Tongue (tissue), 3 donors: ENCODE measurements around the gene PDE6G. TPM values are rescaled to one million over a fixed set of nuclear protein-coding genes. Genes with fewer than 3 reads are reported as not detected.
"Not testable (repeated sequence)": the region's sequence is repeated elsewhere in the genome, so short reads cannot be mapped to it uniquely, and the experiment has no call there.

Experiments used
- DNase-seq: peaks from one replicate; pipeline ENCODE4 v3.0.0-alpha.2; 2015
- small RNA-seq: library from RNA; depleted of rRNA; stranded (forward); fragments of <200 nt; gene quantifications from one replicate; pipeline ENCODE3, GENCODE V24; 2014; ENCODE audit warnings: low replicate concordance
- total RNA-seq: library from RNA; depleted of rRNA; stranded (reverse); fragments of >200 nt; gene quantifications from one replicate; pipeline ENCODE4 v1.2.3, GENCODE V29; 2014

The PDE6G gene
- total RNA-seq, 1 donor from 2014 or later: not detected

DNA sequence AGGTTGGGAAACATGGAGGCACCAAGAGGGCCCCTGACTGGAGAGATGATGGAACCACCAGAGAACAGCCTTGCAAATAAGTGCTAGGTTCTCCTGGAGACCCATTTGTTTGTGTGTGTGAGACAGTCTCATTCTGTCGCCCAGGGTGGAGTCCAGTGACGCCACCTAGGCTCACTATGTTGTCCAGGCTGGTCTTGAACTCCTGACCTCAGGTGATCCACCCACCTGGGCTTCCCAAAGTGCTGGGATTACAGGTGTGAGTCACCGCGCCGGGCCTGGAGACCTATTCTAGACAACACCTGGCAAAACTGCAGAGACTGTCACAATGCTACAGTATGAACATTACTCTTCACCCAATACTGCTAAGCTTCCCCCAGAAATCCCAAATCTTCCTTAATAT lies 20.9 kb downstream of the PDE6G start:
- no peak for DNase-seq

DNA sequence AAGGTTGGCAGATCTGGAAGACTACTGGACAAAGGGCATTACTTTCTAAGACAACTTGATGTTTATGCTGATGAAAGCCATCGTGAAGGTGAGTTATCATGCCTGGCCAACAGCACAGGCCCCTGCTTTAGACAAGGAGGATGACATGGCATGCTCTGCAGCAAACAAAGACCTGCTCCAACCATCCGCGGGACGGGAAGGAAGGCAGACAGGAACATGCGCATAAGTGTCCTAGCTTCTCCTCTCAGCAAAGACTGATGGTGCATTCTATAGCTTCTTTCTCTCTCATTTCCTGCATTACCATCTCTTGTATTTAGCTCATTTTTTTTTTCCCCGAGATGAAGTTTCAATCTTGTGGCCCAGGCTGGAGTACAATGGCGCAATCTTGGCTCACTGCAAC lies 24.9 kb downstream of the PDE6G start:
- DNase-seq: no peak

DNA sequence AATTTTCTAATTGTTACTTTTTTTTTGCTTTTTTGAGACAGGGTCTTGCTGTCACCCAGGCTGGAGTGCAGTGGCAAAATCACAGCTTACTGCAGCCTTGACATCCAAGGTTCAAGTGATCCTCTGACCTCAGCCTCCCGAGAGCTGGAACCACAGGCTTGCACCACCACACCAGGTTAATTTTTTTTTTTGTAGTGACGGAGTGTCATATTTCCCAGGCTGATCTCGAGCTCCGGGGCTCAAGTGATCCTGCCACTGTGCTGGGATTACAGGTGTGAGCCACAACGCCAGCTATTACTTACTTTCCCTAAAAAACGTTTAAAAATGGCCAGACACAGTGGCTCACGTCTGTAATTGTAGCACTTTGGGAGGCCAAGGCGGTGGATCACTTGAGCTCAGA lies 26.1 kb downstream of the PDE6G start:
- no peak for DNase-seq

DNA sequence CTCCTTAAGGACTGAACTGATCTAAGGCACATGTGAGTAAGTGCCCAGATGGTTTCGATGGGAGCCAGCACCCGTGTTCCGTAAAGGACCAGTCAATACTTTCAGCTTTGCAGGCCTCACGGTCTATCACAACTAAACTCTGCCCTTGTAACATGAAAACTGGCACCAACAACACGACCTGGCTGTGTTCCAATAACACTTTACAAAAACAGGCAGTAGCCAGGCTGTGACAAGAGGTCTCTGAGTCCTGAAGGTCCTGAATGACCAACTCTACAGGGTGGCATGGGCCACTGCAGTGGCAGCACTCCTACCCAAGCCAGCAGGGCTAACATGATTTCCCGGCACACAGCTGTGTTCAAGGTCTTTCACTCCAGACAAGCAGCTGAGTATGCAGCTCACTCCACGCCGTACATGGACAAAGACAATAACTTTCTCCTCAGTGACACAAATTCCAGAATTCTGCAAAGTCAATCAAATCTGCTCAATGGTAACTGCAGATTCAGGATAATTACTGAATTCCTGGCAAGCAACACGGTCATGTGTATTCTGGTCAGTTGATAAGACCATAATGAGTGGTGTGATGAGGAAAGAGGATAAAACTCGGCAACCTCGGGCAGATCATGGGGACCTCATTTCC lies 34.7 kb downstream of the PDE6G start:
- DNase-seq: no peak

DNA sequence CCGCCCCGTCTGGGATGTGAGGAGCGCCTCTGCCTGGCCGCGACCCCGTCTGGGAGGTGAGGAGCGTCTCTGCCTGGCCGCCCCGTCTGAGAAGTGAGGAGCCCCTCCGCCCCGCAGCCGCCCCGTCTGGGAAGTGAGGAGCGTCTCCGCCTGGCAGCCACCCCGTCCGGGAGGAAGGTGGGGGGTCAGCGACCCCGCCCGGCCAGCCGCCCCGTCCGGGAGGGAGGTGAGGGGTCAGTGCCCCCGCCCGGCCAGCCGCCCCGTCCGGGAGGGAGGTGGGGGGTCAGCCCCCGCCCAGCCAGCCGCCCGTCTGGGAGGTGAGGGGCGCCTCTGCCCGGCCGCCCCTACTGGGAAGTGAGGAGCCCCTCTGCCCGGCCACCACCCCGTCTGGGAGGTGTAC lies 38.0 kb downstream of the PDE6G start:
- not testable (repeated sequence) for DNase-seq

DNA sequence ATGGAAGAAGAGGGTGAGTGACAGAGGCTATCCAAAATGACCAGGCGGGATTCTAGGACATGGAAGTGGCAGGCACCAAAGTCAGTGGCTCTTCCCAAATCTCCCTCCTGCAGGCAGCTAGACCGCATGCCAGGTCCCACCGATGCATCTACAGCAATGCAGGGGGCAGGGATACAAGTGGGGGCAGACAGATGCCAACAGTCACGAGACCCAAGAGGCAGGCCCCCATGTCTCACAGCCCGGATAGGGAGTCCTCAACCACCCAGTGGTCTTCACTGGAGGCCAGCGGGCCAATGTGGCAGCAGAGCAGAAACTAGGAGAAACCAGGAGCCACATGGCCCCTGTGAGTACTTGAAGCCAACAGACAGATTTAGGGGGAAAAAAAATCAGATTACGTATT lies 39.5 kb downstream of the PDE6G start:
- DNase-seq: no peak

DNA sequence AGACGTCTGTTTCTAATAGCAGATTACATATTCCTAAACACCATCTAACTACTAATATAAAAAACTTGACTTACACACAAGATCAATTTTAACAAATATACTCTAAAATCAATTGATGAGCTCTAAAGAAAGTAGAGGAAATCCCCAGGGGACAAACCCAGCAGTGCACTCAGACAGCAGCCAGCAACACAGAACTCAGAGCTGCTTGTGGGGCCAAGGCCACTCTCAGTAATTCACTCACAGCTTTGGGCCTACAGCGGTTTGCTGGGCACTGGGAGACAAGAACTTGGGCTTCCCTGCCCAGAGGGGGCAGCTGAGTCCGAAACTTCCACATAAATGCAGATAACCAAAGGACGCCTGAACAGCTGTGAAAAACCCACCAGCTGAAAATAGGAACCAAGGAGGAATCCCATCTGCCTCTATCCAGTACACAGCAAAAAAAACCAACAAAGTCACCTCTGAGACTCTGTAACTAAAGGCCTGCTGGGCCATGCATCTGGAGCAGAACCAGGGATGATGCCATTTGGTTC lies 40.9 kb downstream of the PDE6G start:
- DNase-seq: no peak

DNA sequence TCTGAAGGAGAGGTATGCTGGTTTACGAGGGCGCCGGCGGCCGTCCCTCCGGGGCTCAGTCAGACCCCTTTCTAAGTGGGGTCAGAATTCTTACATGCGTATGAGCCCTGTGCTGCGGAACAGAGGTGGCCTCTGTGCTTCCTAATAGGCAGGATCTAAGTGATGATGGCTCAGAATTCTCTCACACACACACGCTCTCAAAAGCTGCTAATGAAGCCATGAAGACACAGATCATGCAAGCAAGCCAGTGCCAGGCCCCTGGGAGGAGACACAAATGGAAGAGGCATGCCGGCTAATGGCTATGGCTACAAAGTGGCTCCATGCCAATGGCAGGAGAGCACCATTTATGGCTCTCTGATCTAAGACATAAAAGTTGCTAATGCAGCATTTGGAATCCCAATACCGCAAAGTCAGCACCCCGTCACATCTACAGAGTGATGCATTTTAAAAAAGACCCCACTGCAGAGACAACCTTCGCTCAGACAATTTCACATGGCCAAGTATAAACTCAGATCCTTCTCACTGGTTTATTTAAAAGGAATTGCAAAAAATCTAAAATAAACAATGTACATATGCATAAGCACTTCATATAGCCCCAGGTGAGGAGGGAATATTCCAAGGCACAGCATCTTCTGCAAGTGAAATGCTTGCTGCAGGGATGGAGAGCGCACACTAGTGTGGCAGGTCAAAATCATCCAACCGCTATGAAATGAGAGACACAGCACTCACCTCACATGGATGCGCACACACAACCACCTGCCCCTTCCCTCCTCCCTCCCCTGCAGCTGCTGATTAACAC lies 44.0 kb downstream of the PDE6G start:
- DNase-seq: no peak

DNA sequence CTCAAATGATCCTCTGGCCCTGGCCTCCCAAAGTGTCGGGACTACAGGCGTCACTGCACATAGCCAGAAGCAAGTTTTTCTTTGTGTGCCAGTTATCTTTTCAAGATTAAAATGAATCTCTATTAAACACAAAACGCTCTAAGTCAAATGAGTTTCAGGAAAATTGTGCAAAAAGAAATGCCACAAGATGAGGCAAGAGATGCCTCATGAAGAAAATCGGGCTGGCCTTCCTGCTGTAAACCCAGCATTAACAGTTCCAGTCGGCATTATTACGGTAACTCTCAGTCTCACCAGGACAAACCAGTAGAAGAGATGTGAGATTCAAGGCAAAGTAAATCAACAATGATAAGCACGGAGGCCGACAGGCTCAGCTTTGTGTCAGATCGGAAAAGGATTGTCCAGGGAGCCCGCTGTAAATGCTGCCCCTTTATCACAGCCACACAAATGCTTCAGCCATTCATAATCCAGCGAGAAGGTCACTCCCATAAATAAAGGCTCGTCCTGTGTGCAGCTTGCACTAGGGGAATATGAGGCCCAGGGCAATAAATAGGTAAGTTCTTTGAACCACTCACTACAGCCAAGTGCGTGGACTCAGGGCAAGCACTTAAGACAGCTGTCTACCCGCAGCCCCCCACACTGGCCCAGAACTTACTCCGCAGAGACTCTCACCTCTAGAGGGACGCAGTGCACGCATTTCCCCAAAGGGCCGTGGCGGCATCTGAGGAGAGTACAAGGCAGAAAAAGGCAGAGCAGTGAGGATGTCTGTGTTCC lies 46.6 kb downstream of the PDE6G start:
- no peak for DNase-seq

DNA sequence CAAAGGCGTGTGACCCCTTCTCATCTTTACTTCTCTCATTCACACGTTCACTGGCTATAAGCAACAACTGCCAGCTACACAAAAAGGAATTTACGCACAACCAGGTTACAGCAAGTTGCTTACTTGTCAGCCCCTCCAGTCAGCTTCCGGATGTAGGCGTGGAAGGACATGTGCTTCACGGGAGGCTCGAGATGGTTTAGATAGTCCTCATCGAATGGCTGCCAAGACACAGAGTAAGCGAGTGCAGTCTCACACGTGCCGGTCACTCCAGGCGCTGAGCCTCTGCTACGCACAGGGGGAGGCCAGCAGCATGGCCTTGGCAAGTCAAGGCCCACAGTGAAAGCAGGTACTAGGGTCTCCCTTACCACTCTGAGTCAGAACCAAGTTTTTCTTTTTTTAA lies 47.7 kb downstream of the PDE6G start:
- no peak for DNase-seq

DNA sequence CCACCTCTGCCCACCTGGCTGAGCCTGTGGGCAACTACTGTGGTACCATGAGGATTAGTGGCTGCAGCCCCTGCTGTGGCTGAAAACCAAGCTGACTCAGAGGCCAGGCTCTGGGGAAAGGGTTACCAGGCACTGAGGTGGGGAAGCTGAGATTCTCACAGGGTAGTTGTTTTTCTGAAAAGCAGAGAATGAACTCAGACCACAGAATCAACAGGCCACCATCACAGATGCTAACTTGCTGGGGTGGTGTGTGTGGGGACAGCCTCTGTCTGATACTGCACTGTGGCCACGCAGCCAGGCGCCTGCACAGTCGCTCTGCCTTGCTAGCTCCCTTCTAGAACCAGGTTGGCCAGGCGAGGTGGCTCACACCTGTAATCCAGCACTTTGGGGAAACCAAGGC lies 48.3 kb downstream of the PDE6G start:
- no peak for DNase-seq

DNA sequence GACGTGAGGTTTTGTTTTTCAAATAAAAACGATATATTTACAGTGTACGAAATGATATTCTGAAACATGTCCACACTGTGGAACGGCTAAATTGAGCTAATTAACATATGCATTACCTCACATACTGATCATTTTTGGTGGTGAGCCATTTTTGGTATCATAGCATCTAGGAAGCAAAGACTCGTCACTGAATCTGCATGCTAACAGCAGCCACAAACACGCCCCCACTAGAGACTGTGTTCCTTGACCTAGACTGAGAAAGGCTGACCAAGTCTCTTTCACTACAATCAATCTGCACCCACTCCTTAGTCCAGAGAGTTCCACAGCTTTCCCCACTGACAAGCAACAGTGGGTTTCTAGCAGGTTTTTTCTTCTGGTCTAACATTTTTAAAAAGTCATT lies 48.9 kb downstream of the PDE6G start:
- DNase-seq: no peak

DNA sequence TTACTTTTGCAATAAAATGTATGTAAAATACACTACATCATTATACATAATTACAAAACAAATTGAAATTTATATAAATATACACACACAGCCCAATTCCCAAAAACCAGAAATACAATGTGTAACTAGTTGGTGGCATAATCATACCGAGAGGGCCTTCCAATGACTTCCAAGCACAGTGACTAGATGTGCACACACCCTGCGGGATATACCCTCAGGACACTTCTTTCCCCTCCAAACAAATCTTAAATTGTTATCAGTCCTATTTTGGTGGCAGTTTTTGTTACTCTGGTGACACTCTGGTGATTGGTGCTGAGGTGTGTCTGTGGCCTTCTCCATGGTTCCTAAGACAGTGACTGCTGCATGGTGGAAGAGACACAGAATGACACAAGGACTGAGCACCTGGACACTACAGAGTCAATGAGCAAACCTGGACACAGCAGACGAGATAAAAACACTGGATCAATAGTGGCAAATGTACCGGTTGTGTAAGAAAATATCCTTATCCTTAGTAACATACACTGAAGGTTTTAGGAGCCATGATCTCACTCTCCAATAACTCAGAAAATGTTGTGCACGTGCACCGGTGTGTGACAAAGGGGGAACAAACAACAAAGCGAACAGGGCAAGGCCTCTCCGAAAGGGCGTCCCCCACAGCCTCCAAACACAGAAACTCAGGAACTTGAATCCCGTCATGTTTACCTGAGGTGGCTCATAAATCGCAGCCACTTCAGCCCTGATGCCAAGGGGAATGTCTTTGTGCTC lies 52.3 kb downstream of the PDE6G start:
- no peak for DNase-seq

DNA sequence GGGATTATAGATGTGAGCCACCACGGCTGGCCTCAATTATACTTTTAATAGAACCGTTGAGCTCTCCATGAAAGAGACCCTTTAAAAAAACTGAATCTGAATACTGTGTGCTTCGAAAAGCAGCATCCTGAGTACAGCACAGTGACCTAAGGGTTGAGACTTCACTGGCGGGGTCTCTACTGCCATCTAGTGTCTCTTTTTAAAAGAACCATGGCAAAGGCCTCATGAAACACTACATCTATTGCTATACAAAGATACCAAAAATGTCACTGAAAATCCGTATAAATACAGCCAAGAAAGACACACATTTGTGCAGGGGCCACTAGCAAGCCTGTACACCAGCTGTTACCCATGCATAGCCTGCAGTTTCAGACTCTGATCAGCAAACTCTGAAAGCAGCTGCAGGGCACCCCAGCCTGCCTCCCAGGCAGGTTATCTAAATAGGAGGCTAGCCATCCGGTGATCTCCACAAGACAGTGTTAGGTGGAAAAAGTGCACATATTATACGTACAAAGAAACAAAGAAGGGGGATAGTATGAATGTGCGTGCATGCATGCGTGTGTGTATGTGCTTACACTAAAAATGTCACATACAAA lies 54.7 kb downstream of the PDE6G start:
- DNase-seq: peak; percentile 89

Small RNAs within 50 kb of the gene (small RNA-seq; reads per million reads assigned to genes)
- gene MIR6786: not detected

Other genes with a start within 250 kb of the PDE6G start
- gene ACTG1, start 143.7 kb downstream of the PDE6G start, total RNA-seq: 1,628 TPM
- gene FSCN2, start 128.2 kb downstream of the PDE6G start, total RNA-seq: 1.7 TPM
- 17.8 TPM for gene FAAP100, start 104.2 kb downstream of the PDE6G start, total RNA-seq
- gene NPLOC4, start 19.4 kb downstream of the PDE6G start, total RNA-seq: 50.7 TPM
- gene TSPAN10, start 19.3 kb downstream of the PDE6G start, total RNA-seq: 1.0 TPM
- 6.3 TPM for gene OXLD1, start 10.1 kb upstream of the PDE6G start, total RNA-seq
- 5.6 TPM for gene CCDC137, start 10.2 kb upstream of the PDE6G start, total RNA-seq
- 32.1 TPM for gene ARL16, start 27.3 kb upstream of the PDE6G start, total RNA-seq
- 31.7 TPM for gene HGS, start 27.5 kb upstream of the PDE6G start, total RNA-seq
- gene MRPL12, start 46.8 kb upstream of the PDE6G start, total RNA-seq: 12.2 TPM
- gene SLC25A10, start 55.7 kb upstream of the PDE6G start, total RNA-seq: 10.6 TPM
- not detected for gene GCGR, start 147.6 kb upstream of the PDE6G start, total RNA-seq
- gene MCRIP1, start 176.7 kb upstream of the PDE6G start, total RNA-seq: 111 TPM
- 11.9 TPM for gene PPP1R27, start 178.5 kb upstream of the PDE6G start, total RNA-seq
- 389 TPM for gene P4HB, start 204.0 kb upstream of the PDE6G start, total RNA-seq
- gene ARHGDIA, start 214.8 kb upstream of the PDE6G start, total RNA-seq: 78.2 TPM
- gene ALYREF, start 235.0 kb upstream of the PDE6G start, total RNA-seq: 80.6 TPM
- gene ANAPC11, start 235.2 kb upstream of the PDE6G start, total RNA-seq: 144 TPM
- 1.0 TPM for gene NPB, start 245.7 kb upstream of the PDE6G start, total RNA-seq